ENCODE data around the gene CDK5RAP1. TPM values are rescaled to one million over a fixed set of nuclear protein-coding genes. Genes with fewer than 3 reads are reported as not detected.

CDK5RAP1 gene
- total RNA-seq, 2 experiments from 2014 or later, result 27.2 to 33.1 TPM

GRCh38 chr20:33411242-33411641 is 9.9 kb upstream of the CDK5RAP1 start:
- peaks cover 2% of the 10 kb centered on the region for H3K4me1 Mint-ChIP-seq
- peaks cover 10% of the 10 kb centered on the region for H3K36me3 Mint-ChIP-seq (ENCODE audit: low read depth)
- H3K27me3 Mint-ChIP-seq, result no peaks in the 10 kb centered on the region
- DNase-seq, result no peak
- ChIA-PET POLR2A (no interaction called here), CTCF (interaction anchor here (0.9 kb wide), 1 partner anchor 122 kb away, joined by 4 read pairs; no protein-coding TSS in a partner anchor)
- H3K9me3 Mint-ChIP-seq, result no peaks in the 10 kb centered on the region
- no peak overlapping the region for H3K27ac Mint-ChIP-seq
- no peak overlapping the region for H3K4me3 Mint-ChIP-seq

GRCh38 chr20:33410081-33410742 is 8.9 kb upstream of the CDK5RAP1 start:
- Mint-ChIP-seq H3K36me3 (ENCODE audit: low read depth) (peaks cover 10% of the 10 kb centered on the region), H3K27ac (no peak overlapping the region), H3K4me3 (no peak overlapping the region), H3K9me3 (no peaks in the 10 kb centered on the region), H3K4me1 (peaks cover 2% of the 10 kb centered on the region), H3K27me3 (no peaks in the 10 kb centered on the region)
- CTCF ChIA-PET, result no interaction called here
- DNase-seq, result no peak
- POLR2A ChIA-PET, result no interaction called here

GRCh38 chr20:33408716-33409654 is 7.7 kb upstream of the CDK5RAP1 start:
- Mint-ChIP-seq H3K27me3 (no peaks in the 10 kb centered on the region), H3K9me3 (no peaks in the 10 kb centered on the region), H3K27ac (no peak overlapping the region), H3K4me3 (no peak overlapping the region), H3K36me3 (ENCODE audit: low read depth) (peaks cover 13% of the 10 kb centered on the region), H3K4me1 (peaks cover 5% of the 10 kb centered on the region)
- ChIA-PET POLR2A (no interaction called here), CTCF (no interaction called here)
- no peak for DNase-seq

- Mint-ChIP-seq H3K36me3 (ENCODE audit: low read depth) (peaks cover 13% of the 10 kb centered on the region), H3K27me3 (no peaks in the 10 kb centered on the region), H3K4me3 (no peak overlapping the region), H3K27ac (no peak overlapping the region), H3K9me3 (no peaks in the 10 kb centered on the region), H3K4me1 (peaks cover 7% of the 10 kb centered on the region)
- CTCF ChIA-PET, result no interaction called here
- DNase-seq, result no peak
- POLR2A ChIA-PET, result no interaction called here
Observed at GRCh38 chr20:33408313-33408712, 7.0 kb upstream of the CDK5RAP1 start.

GRCh38 chr20:33407796-33408195 is 6.5 kb upstream of the CDK5RAP1 start:
- H3K4me3 Mint-ChIP-seq, result no peak overlapping the region
- CTCF ChIA-PET, result no interaction called here
- H3K9me3 Mint-ChIP-seq, result no peaks in the 10 kb centered on the region
- peaks cover 13% of the 10 kb centered on the region for H3K36me3 Mint-ChIP-seq (ENCODE audit: low read depth)
- H3K4me1 Mint-ChIP-seq, result peaks cover 7% of the 10 kb centered on the region
- H3K27ac Mint-ChIP-seq, result no peak overlapping the region
- POLR2A ChIA-PET, result no interaction called here
- no peaks in the 10 kb centered on the region for H3K27me3 Mint-ChIP-seq
- DNase-seq, result no peak

GRCh38 chr20:33407251-33407650 is 5.9 kb upstream of the CDK5RAP1 start:
- H3K9me3 Mint-ChIP-seq, result no peaks in the 10 kb centered on the region
- peaks cover 11% of the 10 kb centered on the region for H3K4me1 Mint-ChIP-seq
- peaks cover 14% of the 10 kb centered on the region for H3K36me3 Mint-ChIP-seq (ENCODE audit: low read depth)
- no peak overlapping the region for H3K4me3 Mint-ChIP-seq
- no peak for DNase-seq
- no peaks in the 10 kb centered on the region for H3K27me3 Mint-ChIP-seq
- ChIA-PET POLR2A (no interaction called here), CTCF (no interaction called here)
- no peak overlapping the region for H3K27ac Mint-ChIP-seq

- H3K36me3 Mint-ChIP-seq (ENCODE audit: low read depth), result peaks cover 14% of the 10 kb centered on the region
- no peak overlapping the region for H3K4me3 Mint-ChIP-seq
- CTCF ChIA-PET, result interaction anchor here (0.7 kb wide), 1 partner anchor 341 kb away, joined by 3 read pairs; no protein-coding TSS in a partner anchor
Observed at GRCh38 chr20:33404281-33404680, 3.0 kb upstream of the CDK5RAP1 start.

GRCh38 chr20:33401921-33402369 is 626 bp upstream of the CDK5RAP1 start:
- Mint-ChIP-seq H3K4me3 (peak overlapping the region; percentile 85), H3K9me3 (no peaks in the 10 kb centered on the region)

More at GRCh38 chr20:33404281-33404680, 3.0 kb upstream of the CDK5RAP1 start:
- Mint-ChIP-seq H3K27ac (no peak overlapping the region), H3K4me1 (peaks cover 34% of the 10 kb centered on the region), H3K9me3 (no peaks in the 10 kb centered on the region), H3K27me3 (no peaks in the 10 kb centered on the region)
- POLR2A ChIA-PET, result interaction anchor here (0.6 kb wide), 1 partner anchor 813 kb away, joined by 4 read pairs; no protein-coding TSS in a partner anchor
- DNase-seq, result no peak

GRCh38 chr20:33400812-33401183 is 521 bp downstream of the CDK5RAP1 start:
- Mint-ChIP-seq H3K9me3 (no peaks in the 10 kb centered on the region), H3K27ac (peak overlapping the region; percentile 57), H3K4me1 (peaks cover 39% of the 10 kb centered on the region), H3K4me3 (peak overlapping the region; percentile 85), H3K27me3 (no peaks in the 10 kb centered on the region), H3K36me3 (ENCODE audit: low read depth) (peaks cover 4% of the 10 kb centered on the region)
- no peak for DNase-seq
- POLR2A ChIA-PET, result interaction anchor here (0.6 kb wide), 1 partner anchor 38 kb away, joined by 6 read pairs; no protein-coding TSS in a partner anchor
- CTCF ChIA-PET, result interaction anchor here (0.9 to 1.8 kb wide), 5 partner anchors 13 to 485 kb away, joined by 3 to 8 read pairs (median 3); partner anchors contain the start of gene ACTL10

More at GRCh38 chr20:33401921-33402369, 626 bp upstream of the CDK5RAP1 start:
- peaks cover 37% of the 10 kb centered on the region for H3K4me1 Mint-ChIP-seq
- H3K27ac Mint-ChIP-seq, result peak overlapping the region; percentile 90
- peak; percentile 18 for DNase-seq
- no peaks in the 10 kb centered on the region for H3K27me3 Mint-ChIP-seq
- CTCF ChIA-PET, result interaction anchor here (0.9 to 1.8 kb wide), 7 partner anchors 12 to 484 kb away, joined by 3 to 8 read pairs (median 3); partner anchors contain the start of gene ACTL10
- H3K36me3 Mint-ChIP-seq (ENCODE audit: low read depth), result peaks cover 5% of the 10 kb centered on the region
- POLR2A ChIA-PET, result interaction anchor here (0.9 kb wide), 1 partner anchor 160 kb away, joined by 3 read pairs; no protein-coding TSS in a partner anchor

GRCh38 chr20:33399924-33400323 is 1.4 kb downstream of the CDK5RAP1 start:
- peaks cover 6% of the 10 kb centered on the region for H3K36me3 Mint-ChIP-seq (ENCODE audit: low read depth)
- H3K4me3 Mint-ChIP-seq, result peak overlapping the region; percentile 85
- no peak for DNase-seq
- H3K4me1 Mint-ChIP-seq, result peaks cover 39% of the 10 kb centered on the region
- no peak overlapping the region for H3K27ac Mint-ChIP-seq
- H3K27me3 Mint-ChIP-seq, result no peaks in the 10 kb centered on the region
- ChIA-PET POLR2A (no interaction called here), CTCF (interaction anchor here (1.2 kb wide), 1 partner anchor 14 kb away, joined by 3 read pairs; no protein-coding TSS in a partner anchor)
- no peaks in the 10 kb centered on the region for H3K9me3 Mint-ChIP-seq

GRCh38 chr20:33394718-33395117 is 6.6 kb downstream of the CDK5RAP1 start:
- Mint-ChIP-seq H3K4me3 (no peak overlapping the region), H3K27me3 (no peaks in the 10 kb centered on the region), H3K9me3 (no peaks in the 10 kb centered on the region), H3K4me1 (peaks cover 14% of the 10 kb centered on the region), H3K27ac (peak overlapping the region; percentile 33), H3K36me3 (ENCODE audit: low read depth) (peaks cover 35% of the 10 kb centered on the region)
- ChIA-PET CTCF (interaction anchor here (1.0 kb wide), 1 partner anchor 26 kb away, joined by 3 read pairs; no protein-coding TSS in a partner anchor), POLR2A (no interaction called here)
- DNase-seq, result no peak

GRCh38 chr20:33393609-33394008 is 7.7 kb downstream of the CDK5RAP1 start:
- no peaks in the 10 kb centered on the region for H3K27me3 Mint-ChIP-seq
- POLR2A ChIA-PET, result no interaction called here
- H3K4me1 Mint-ChIP-seq, result peaks cover 7% of the 10 kb centered on the region
- no peak overlapping the region for H3K27ac Mint-ChIP-seq
- H3K36me3 Mint-ChIP-seq (ENCODE audit: low read depth), result peaks cover 38% of the 10 kb centered on the region
- CTCF ChIA-PET, result interaction anchor here (0.6 to 1.0 kb wide), 2 partner anchors 15 to 25 kb away, joined by 3 read pairs; no protein-coding TSS in a partner anchor
- no peak overlapping the region for H3K4me3 Mint-ChIP-seq
- no peaks in the 10 kb centered on the region for H3K9me3 Mint-ChIP-seq
- DNase-seq, result no peak
